Frontal cortex (tissue), 4 donors: ENCODE measurements around the gene PPTC7. TPM values are rescaled to one million over a fixed set of nuclear protein-coding genes. Genes with fewer than 3 reads are reported as not detected.

Experiments used
- DNase-seq, 2 donors: peaks; one replicate each; pipeline ENCODE4 v3.0.0; 2012; ENCODE audit warnings: low spot score in 2 of 2
- FAIRE-seq: peaks from 2 replicates; lab custom pipeline; 2012; peaks lifted over from hg19 to GRCh38; lab: Jason Lieb, UNC
- small RNA-seq: library from RNA; depleted of rRNA; stranded (forward); fragments of <200 nt; gene quantifications from one replicate; pipeline ENCODE3, GENCODE V24; 2014
- total RNA-seq: library from RNA; depleted of rRNA; stranded (reverse); fragments of >200 nt; gene quantifications from one replicate; pipeline ENCODE4 v1.2.3, GENCODE V29; 2014
- donor health status: control.
- donor health status: control.
- donor health status: control.

PPTC7 gene
- total RNA-seq, 1 donor from 2014 or later = 8.2 TPM

- peak; percentile 78 to 86 for DNase-seq
- no peak for FAIRE-seq
These were observed 81.1 kb downstream of the PPTC7 start, which contains the start of the genes RAD9B and VPS29 for GRCh38 chr12:110501752-110502738. RAD9B (plus strand) TSS chr12:110502331; CDS start chr12:110502338, 7 bp downstream. VPS29 (minus strand) TSS chr12:110502111; CDS start chr12:110502051, 60 bp downstream.

- no peak for FAIRE-seq
- no peak for DNase-seq
These were observed 81.7 kb downstream of the PPTC7 start for GRCh38 chr12:110501399-110501751.

GRCh38 chr12:110498984-110499706 lies 84.0 kb downstream of the PPTC7 start:
- FAIRE-seq = no peak
- DNase-seq = peak in 1 of 2 donors; percentile 15

Small RNA genes lying within 50 kb of the gene (small RNA-seq; reads per million reads assigned to genes)
- gene RF00278 (not detected), gene RN7SL387P (not detected)

Other genes with a start within 250 kb of the PPTC7 start
- 44.0 TPM for gene ANAPC7, start 179.6 kb downstream of the PPTC7 start, total RNA-seq
- gene ARPC3, start 133.0 kb downstream of the PPTC7 start, total RNA-seq = 121 TPM
- 21.6 TPM for gene GPN3, start 115.1 kb downstream of the PPTC7 start, total RNA-seq
- gene FAM216A, start 114.5 kb downstream of the PPTC7 start, total RNA-seq = 39.1 TPM
- 106 TPM for gene VPS29, start 81.2 kb downstream of the PPTC7 start, total RNA-seq
- 1.2 TPM for gene RAD9B, start 81.0 kb downstream of the PPTC7 start, total RNA-seq
- 35.9 TPM for gene TCTN1, start 30.8 kb upstream of the PPTC7 start, total RNA-seq
- 7.3 TPM for gene HVCN1, start 105.8 kb upstream of the PPTC7 start, total RNA-seq
- gene PPP1CC, start 159.6 kb upstream of the PPTC7 start, total RNA-seq = 140 TPM